NCI-H774 (cell line): Measurements from ENCODE around the gene PAPPA.

Experiments
- DNase-seq: peaks from one replicate; lab custom pipeline; 2025; lab: John Stamatoyannopoulos, UW

The PAPPA gene

GRCh38 chr9:116152941-116153764, 438 bp upstream of the PAPPA start:
- DNase-seq, result peak; percentile 22

DNA sequence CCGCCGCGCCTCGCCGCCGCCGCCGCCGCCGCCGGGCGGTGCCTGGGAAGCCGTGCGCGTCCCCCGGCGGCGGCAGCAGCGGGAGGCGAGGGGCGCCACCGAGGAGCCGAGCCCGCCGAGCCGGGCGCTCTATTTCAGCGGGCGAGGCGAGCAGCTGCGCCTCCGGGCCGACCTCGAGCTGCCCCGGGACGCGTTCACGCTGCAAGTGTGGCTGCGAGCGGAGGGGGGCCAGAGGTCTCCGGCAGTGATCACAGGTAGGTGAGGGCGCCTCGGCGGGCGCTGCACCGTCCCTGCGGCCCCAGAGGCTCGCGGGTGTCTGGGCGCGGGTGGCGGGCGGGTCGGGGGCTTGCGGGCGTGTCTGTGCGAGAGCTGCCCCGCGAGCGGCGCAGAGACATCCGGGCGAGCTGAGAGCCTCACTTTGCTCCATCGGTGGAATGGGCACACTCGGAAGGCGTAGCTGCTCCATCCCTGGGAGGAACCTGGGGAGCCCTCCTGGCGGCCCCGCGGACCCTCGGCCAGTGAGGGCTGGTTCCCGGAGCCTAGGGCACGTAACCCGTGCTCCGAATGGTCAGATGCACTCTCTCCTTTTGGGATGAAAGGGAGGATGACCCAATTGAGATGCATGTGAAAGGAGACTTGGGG, 864 bp downstream of the PAPPA start:
- DNase-seq, result no peak

GRCh38 chr9:116154976-116155697, 1.5 kb downstream of the PAPPA start:
- DNase-seq, result no peak

DNA sequence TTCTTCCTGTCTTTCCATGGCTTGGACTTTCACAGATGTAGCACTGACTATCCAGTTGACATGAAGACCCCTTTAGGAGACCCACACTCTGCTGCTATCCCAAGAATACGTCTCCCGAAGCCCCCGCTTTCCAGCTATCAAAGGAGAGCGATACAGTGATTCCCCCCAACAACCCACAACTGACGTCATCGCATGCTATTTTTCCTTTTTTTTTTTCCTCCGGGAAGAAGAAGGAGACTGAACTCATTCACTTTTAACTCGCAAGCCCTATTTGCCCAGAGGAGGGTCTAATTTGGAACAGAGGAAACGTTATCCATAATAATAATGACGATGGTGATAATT, 2.1 kb downstream of the PAPPA start:
- DNase-seq, result no peak

GRCh38 chr9:116156621-116157314, 3.2 kb downstream of the PAPPA start:
- DNase-seq, result peak; percentile 29

DNA sequence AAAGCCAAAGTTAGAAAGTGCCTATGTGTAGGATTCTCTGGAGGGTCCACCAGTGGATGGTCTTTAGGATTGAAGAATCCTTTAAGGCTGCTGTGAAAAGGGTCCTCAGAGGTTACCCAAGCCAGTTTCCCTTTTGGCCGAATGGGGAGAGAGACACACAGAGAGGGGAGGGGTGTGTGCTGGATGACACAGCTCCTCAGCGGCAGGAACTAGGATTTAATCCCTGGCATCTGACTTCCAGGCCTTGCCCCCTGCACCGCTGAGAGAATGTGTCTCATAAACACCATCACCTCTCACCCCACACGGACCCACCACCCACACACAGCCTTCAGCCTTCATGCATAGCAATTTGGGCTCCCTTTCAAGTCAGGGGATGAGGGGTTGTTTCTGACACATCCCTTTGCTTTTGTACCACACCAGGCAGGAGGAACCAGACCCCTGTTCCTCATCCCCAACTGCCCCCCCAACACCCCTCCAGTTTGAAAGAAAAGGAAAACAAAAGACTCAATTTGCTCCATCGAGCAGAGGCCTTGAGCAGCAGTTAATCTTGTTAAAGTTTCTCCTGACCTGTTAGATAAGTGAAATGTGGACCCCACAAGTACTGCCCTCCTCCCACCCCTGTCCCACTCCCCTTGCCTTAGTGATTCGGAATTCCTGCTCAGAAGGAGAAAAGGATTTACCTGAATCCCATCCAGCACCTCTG, 4.0 kb downstream of the PAPPA start:
- DNase-seq, result no peak

GRCh38 chr9:116160676-116161571, 7.3 kb downstream of the PAPPA start:
- DNase-seq, result no peak

DNA sequence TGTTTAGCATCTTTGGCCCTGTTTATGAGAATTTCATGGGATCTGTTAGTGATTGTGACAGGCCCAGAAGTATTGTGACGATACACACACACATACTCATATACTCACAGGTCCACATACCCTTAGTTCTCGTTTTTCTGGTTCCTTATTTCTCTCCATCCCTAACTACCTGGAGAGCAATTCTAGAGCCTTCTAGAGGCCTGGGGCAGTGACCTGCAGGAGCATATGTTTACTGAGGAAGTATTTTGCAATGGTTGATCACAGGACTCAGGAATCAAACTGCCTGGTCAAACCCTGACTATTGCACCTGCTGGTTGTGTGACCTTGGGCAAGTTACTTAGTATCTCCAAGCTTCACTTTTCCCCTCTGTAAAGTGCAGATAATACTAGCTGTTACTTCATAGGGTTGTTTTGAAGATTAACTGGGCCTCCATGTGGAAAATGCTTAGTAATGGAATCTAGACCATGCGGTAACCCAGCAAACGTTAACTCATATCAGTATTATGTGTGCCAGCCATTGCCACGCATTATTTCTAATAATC, 8.7 kb downstream of the PAPPA start:
- DNase-seq, result no peak

- no peak for DNase-seq
These were observed 9.9 kb downstream of the PAPPA start for GRCh38 chr9:116163293-116164055.

DNA sequence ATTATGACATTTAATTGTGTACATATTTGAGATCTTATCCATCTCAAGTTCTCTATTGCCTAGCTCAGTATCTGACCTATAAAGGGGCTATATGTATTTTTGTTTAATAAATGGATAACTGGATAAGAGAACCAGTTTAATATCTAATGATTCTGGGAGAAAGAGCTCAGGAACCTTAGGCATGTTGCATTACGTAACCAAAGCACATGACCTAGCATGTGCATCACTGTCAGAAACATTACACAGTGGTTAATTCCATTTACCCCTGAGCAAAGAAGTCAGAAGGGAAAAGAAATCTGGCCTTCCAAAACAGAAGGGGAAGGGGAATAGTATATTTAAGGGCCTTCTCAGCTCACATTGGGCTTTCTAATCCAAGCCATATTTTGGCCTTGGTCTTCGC, 12.3 kb downstream of the PAPPA start:
- DNase-seq, result no peak

DNA sequence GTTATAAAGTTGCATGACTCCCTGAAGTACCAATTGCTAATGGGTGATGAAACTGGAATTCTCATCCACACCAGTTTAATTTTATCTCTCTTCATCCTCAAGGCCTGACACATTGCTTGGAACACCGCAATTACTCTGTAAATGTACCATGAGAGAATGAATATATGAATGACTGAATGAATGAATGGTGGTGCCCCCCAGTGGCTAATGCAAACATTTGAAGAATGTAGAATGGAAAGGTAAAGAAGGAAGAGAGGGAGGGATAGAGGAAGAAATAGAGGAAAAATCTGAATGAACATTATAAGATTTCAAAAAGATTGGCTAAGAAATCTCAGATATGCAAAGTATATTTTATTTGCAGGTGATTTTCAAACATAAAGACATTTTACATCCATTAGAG, 13.1 kb downstream of the PAPPA start:
- no peak for DNase-seq

DNA sequence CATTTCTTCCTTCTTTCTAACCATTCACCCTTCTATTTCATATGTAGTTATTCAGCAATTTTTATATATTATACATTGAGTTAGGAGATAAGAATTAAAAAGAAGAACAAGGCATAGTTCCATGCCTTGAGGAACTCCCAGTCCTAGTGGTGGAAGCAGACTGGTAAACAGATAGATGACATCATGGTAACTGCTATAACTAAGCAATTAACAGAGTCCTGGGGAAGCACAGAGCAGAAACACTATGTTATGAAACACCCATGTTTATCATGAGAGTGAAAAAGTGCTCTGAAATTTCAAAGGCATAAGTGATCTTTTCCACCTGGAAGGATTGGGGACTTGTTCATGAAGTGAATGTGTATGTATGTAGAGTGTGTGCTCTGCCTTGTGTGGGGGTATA, 14.6 kb downstream of the PAPPA start:
- DNase-seq, result no peak

GRCh38 chr9:116172216-116172615, 18.6 kb downstream of the PAPPA start:
- DNase-seq, result no peak

GRCh38 chr9:116174347-116174746, 20.8 kb downstream of the PAPPA start:
- DNase-seq, result no peak

GRCh38 chr9:116175614-116176013, 22.0 kb downstream of the PAPPA start:
- DNase-seq, result no peak

DNA sequence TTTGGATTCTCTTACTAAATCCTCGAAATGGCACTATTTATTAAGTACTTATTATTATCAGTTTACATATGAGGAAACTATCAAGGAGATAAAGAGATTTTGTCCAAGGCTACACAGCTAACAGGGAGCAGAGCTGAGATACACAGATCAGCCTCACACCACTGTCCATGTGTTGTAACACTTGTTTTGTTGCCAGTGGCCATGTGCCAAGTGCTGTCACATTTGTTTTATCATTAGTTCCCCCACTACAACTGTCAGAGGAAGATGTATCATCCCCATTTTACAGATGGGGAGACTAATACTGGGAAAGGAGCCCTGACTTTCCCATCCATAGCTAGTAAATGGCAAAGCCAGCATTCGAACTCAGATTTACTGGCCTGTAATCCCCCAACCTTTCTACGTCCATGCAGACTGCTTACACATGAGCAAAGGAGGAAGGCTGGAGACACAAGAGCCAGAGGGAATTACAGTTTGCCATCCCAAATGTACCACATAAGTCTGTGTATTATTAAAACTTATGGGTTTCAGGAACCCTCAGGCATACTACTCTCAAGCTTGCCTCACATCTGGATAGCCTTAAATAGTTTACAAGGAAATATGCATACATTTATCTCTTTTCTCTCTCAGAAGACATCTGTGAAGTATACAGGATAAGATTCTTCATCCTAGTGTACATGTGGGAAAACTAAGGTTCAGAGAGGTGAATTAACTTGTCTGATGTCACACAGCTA, 25.1 kb downstream of the PAPPA start:
- no peak for DNase-seq

- no peak for DNase-seq
These were observed 26.0 kb downstream of the PAPPA start for GRCh38 chr9:116179568-116179967.

- no peak for DNase-seq
These were observed 28.4 kb downstream of the PAPPA start for GRCh38 chr9:116181853-116182610.
